OCI-LY3 (cell line): ENCODE measurements around the gene EDDM13.

ENCODE experiments used
- H2AFZ ChIP-seq: fragments of 200-600, 300-600 bp; shearing (Covaris generic); 2 replicates; pipeline ENCODE4 v1.6.0; 2014; ENCODE audit warnings: antibody characterized with exemption, low read depth, low read length
- H3K27ac ChIP-seq: fragments of 200-600, 300-600 bp; sonication (generic); 2 replicates; pipeline ENCODE4 v1.5.1; 2014; ENCODE audit warnings: mild to moderate bottlenecking, low read length, moderate library complexity, mixed read lengths
- H3K27me3 ChIP-seq: fragments of 200-600, 300-600 bp; sonication (generic); 2 replicates; pipeline ENCODE4 v1.6.1; 2014; ENCODE audit warnings: low read depth, low read length, mixed read lengths
- H3K36me3 ChIP-seq: fragments of 200-600, 300-600 bp; sonication (generic); replicated peaks from 2 replicates; pipeline ENCODE3; 2014; ENCODE audit warnings: low read depth, low read length, mixed read lengths
- H3K4me1 ChIP-seq: fragments of 300-600, 200-600 bp; sonication (generic); 2 replicates; pipeline ENCODE4 v1.6.1; 2014; ENCODE audit warnings: low read length, mixed read lengths
- H3K4me2 ChIP-seq: fragments of 200-600, 300-600 bp; sonication (generic); 2 replicates; pipeline ENCODE4 v1.6.1; 2014; ENCODE audit warnings: low read length, mixed read lengths
- H3K4me3 ChIP-seq: fragments of 300-600, 200-600 bp; sonication (generic); 2 replicates; pipeline ENCODE4 v1.5.1; 2014; ENCODE audit warnings: antibody characterized with exemption, mild to moderate bottlenecking, low read length, moderate library complexity
- H3K79me2 ChIP-seq: fragments of 300-600, 200-600 bp; shearing (Covaris generic); 2 replicates; pipeline ENCODE4 v1.6.1; 2014; ENCODE audit warnings: mild to moderate bottlenecking, low read length, mixed read lengths
- H3K9ac ChIP-seq: fragments of 300-600, 200-600 bp; shearing (Covaris generic); 2 replicates; pipeline ENCODE4 v1.6.0; 2014; ENCODE audit warnings: mild to moderate bottlenecking, low read length, moderate library complexity
- H3K9me3 ChIP-seq: fragments of 200-600, 300-600 bp; shearing (Covaris generic); 2 replicates; pipeline ENCODE4 v1.6.1; 2014; ENCODE audit warnings: low read length, mixed read lengths; ENCODE audit not compliant: insufficient read depth
- H4K20me1 ChIP-seq: fragments of 200-600, 300-600 bp; sonication (generic); 2 replicates; pipeline ENCODE4 v1.6.1; 2016; ENCODE audit warnings: low read length, mixed read lengths; ENCODE audit not compliant: insufficient read depth
- EZH2phosphoT487 ChIP-seq: fragments of 200-600 bp; shearing (Covaris generic); IDR thresholded peaks from 2 replicates; pipeline ENCODE4 v1.6.1; 2018; ENCODE audit warnings: antibody characterized with exemption, mixed run types, low read depth
- TF ChIP-seq, protein P1 (sequence below): fragments of 200-600, 300-600 bp; sonication (generic); IDR thresholded peaks from 2 replicates; pipeline ENCODE4 v1.5.1; 2014; ENCODE audit warnings: antibody characterized with exemption, low read length, low read depth

EDDM13 gene

DNA sequence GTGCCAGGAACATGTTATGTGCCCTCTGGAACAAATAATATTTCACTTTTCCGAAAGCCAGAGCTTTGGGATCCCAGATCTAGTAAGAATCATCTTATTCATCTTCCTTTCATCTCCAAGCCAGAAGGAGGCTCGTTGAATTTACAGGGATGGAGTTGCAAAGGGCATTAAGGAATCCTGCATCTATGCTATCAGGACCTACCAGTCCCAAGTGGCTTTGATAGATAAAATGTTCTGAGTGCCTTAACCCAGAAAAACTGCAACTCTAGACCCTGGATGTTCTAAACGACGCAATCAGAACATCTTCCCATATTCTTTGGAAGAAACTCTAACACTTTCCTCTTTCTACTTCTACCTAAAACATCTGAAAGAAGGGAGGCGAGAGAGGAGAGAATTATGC is 9.2 kb upstream of the EDDM13 start:
- H3K27ac ChIP-seq: no peak overlapping the region
- H3K79me2 ChIP-seq: no peaks in the 10 kb centered on the region
- no peak overlapping the region for H3K4me2 ChIP-seq
- H3K4me3 ChIP-seq: no peak overlapping the region
- no peak for TF ChIP-seq EZH2phosphoT487
- TF ChIP-seq, protein P1, sequence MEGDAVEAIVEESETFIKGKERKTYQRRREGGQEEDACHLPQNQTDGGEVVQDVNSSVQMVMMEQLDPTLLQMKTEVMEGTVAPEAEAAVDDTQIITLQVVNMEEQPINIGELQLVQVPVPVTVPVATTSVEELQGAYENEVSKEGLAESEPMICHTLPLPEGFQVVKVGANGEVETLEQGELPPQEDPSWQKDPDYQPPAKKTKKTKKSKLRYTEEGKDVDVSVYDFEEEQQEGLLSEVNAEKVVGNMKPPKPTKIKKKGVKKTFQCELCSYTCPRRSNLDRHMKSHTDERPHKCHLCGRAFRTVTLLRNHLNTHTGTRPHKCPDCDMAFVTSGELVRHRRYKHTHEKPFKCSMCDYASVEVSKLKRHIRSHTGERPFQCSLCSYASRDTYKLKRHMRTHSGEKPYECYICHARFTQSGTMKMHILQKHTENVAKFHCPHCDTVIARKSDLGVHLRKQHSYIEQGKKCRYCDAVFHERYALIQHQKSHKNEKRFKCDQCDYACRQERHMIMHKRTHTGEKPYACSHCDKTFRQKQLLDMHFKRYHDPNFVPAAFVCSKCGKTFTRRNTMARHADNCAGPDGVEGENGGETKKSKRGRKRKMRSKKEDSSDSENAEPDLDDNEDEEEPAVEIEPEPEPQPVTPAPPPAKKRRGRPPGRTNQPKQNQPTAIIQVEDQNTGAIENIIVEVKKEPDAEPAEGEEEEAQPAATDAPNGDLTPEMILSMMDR: no peak
- H2AFZ ChIP-seq: no peak overlapping the region
- no peaks in the 10 kb centered on the region for H3K36me3 ChIP-seq
- H3K27me3 ChIP-seq: no peaks in the 10 kb centered on the region
- H3K4me1 ChIP-seq: no peaks in the 10 kb centered on the region
- no peaks in the 10 kb centered on the region for H4K20me1 ChIP-seq
- no peak overlapping the region for H3K9ac ChIP-seq
- no peaks in the 10 kb centered on the region for H3K9me3 ChIP-seq

DNA sequence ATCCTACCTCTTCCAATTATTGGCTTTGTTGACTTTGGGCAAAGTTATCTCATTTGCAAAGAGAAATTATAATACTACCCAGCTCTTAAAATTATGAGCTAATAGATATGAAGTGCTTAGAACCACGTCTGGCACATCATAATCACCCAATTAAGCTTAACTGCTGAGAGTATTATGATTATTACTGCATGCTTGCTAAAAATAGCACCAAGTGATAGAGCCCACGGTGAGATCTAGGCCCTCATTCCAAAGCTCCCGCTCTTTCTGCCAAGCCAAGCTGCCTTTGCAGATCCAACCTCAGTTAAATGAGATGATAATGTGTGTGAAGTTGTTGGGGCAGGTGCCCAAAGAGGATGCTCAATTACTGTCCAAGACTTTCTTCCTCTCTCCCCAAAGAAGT is 6.5 kb upstream of the EDDM13 start:
- TF ChIP-seq, protein P1: no peak
- TF ChIP-seq EZH2phosphoT487: no peak

DNA sequence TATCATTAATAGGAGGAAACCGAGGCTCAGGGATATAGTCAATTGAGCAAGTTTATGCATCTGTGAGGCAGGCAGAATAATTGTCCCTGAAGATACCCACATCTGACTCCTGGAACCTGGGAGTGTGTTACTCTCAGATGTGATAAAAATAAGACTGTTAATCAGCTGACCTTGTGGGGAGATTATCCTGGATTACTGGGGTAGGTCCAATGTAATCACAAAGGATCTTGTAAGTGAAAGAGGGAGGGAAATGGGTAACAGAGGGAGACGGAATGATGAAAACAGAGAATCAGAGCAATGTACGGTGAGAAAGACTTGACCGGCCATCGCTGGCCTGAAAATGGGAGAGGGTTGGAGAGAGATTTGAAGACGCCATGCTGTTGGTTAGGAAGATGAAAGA is 3.2 kb upstream of the EDDM13 start:
- Histone ChIP-seq H3K27ac (no peak overlapping the region), H3K9ac (no peak overlapping the region), H3K4me3 (no peak overlapping the region), H3K4me1 (no peaks in the 10 kb centered on the region), H3K4me2 (no peak overlapping the region), H3K9me3 (no peaks in the 10 kb centered on the region), H3K36me3 (no peaks in the 10 kb centered on the region), H3K27me3 (no peaks in the 10 kb centered on the region), H3K79me2 (no peaks in the 10 kb centered on the region), H2AFZ (no peak overlapping the region), H4K20me1 (no peaks in the 10 kb centered on the region)
- TF ChIP-seq, protein P1: no peak
- no peak for TF ChIP-seq EZH2phosphoT487

More for the DNA sequence above, 6.5 kb upstream of the EDDM13 start:
- H3K9me3 ChIP-seq: no peaks in the 10 kb centered on the region
- H2AFZ ChIP-seq: no peak overlapping the region
- H3K79me2 ChIP-seq: no peaks in the 10 kb centered on the region
- no peak overlapping the region for H3K27ac ChIP-seq
- H3K4me3 ChIP-seq: no peak overlapping the region
- no peak overlapping the region for H3K9ac ChIP-seq
- H3K27me3 ChIP-seq: no peaks in the 10 kb centered on the region
- H3K4me2 ChIP-seq: no peak overlapping the region
- no peaks in the 10 kb centered on the region for H4K20me1 ChIP-seq
- H3K36me3 ChIP-seq: no peaks in the 10 kb centered on the region
- no peaks in the 10 kb centered on the region for H3K4me1 ChIP-seq

DNA sequence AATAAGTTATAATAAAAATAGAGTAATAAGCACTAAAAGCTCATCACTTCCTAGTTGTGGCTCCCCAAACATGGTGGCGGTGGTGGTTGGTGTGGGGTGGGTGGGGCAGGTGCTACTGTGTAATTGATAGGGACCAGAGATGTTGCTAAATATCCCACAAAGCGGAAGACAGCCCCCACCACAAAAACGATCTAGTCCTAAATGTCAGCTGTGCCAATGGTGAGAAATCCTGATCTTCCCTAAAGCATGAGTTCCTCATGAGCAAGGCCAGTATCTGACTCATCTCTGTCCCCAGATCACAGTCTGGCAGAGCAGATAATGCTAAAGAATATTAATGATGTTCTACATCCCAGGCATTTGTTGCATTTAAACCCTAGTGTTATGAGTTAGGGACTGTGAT is 1.9 kb upstream of the EDDM13 start:
- Histone ChIP-seq H3K4me1 (no peaks in the 10 kb centered on the region), H3K36me3 (no peaks in the 10 kb centered on the region), H3K27ac (no peak overlapping the region), H3K4me2 (no peak overlapping the region), H3K9ac (no peak overlapping the region), H3K9me3 (no peaks in the 10 kb centered on the region), H2AFZ (no peak overlapping the region), H3K27me3 (no peaks in the 10 kb centered on the region), H3K79me2 (no peaks in the 10 kb centered on the region), H3K4me3 (no peak overlapping the region), H4K20me1 (no peaks in the 10 kb centered on the region)
- TF ChIP-seq, protein P1: no peak
- TF ChIP-seq EZH2phosphoT487: no peak
